ENCODE measurements around the gene RAI14. TPM values are rescaled to one million over a fixed set of nuclear protein-coding genes. Genes with fewer than 3 reads are reported as not detected.

RAI14 gene
- total RNA-seq, 1 donor from 2014 or later, result 92.7 TPM

- Mint-ChIP-seq H3K9me3 (no peaks in the 10 kb centered on the region), H3K36me3 (ENCODE audit: low read depth) (peaks cover 3% of the 10 kb centered on the region), H3K27me3 (ENCODE audit: low read depth) (peaks cover 26% of the 10 kb centered on the region), H3K4me3 (no peak overlapping the region), H3K27ac (ENCODE audit: unreplicated experiment) (no peak overlapping the region), H3K4me1 (no peaks in the 10 kb centered on the region)
- no peak for DNase-seq (ENCODE audit: low read depth, low spot score)
- TF ChIP-seq, protein P1, sequence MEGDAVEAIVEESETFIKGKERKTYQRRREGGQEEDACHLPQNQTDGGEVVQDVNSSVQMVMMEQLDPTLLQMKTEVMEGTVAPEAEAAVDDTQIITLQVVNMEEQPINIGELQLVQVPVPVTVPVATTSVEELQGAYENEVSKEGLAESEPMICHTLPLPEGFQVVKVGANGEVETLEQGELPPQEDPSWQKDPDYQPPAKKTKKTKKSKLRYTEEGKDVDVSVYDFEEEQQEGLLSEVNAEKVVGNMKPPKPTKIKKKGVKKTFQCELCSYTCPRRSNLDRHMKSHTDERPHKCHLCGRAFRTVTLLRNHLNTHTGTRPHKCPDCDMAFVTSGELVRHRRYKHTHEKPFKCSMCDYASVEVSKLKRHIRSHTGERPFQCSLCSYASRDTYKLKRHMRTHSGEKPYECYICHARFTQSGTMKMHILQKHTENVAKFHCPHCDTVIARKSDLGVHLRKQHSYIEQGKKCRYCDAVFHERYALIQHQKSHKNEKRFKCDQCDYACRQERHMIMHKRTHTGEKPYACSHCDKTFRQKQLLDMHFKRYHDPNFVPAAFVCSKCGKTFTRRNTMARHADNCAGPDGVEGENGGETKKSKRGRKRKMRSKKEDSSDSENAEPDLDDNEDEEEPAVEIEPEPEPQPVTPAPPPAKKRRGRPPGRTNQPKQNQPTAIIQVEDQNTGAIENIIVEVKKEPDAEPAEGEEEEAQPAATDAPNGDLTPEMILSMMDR (conservative IDR thresholded peaks at IDR 0.05), result no peak
These were observed 7.3 kb upstream of the RAI14 start for GRCh38 chr5:34648840-34649158.

GRCh38 chr5:34651791-34652190 lies 4.3 kb upstream of the RAI14 start:
- no peak overlapping the region for H3K27ac Mint-ChIP-seq (ENCODE audit: unreplicated experiment)
- TF ChIP-seq, protein P1 (conservative IDR thresholded peaks at IDR 0.05), result no peak
- no peak for DNase-seq (ENCODE audit: low read depth, low spot score)
- no peaks in the 10 kb centered on the region for H3K36me3 Mint-ChIP-seq (ENCODE audit: low read depth)
- H3K4me1 Mint-ChIP-seq, result peaks cover 12% of the 10 kb centered on the region
- no peaks in the 10 kb centered on the region for H3K9me3 Mint-ChIP-seq
- H3K27me3 Mint-ChIP-seq (ENCODE audit: low read depth), result peaks cover 38% of the 10 kb centered on the region
- H3K4me3 Mint-ChIP-seq, result no peak overlapping the region

- H3K4me3 Mint-ChIP-seq, result peak overlapping the region; percentile 50
- DNase-seq (ENCODE audit: low read depth, low spot score), result no peak
- no peaks in the 10 kb centered on the region for H3K9me3 Mint-ChIP-seq
- TF ChIP-seq, protein P1 (conservative IDR thresholded peaks at IDR 0.05), result no peak
- no peak overlapping the region for H3K27ac Mint-ChIP-seq (ENCODE audit: unreplicated experiment)
- no peaks in the 10 kb centered on the region for H3K36me3 Mint-ChIP-seq (ENCODE audit: low read depth)
- H3K27me3 Mint-ChIP-seq (ENCODE audit: low read depth), result peaks cover 38% of the 10 kb centered on the region
- H3K4me1 Mint-ChIP-seq, result peaks cover 14% of the 10 kb centered on the region
These were observed 3.7 kb upstream of the RAI14 start for GRCh38 chr5:34652466-34652865.

DNA sequence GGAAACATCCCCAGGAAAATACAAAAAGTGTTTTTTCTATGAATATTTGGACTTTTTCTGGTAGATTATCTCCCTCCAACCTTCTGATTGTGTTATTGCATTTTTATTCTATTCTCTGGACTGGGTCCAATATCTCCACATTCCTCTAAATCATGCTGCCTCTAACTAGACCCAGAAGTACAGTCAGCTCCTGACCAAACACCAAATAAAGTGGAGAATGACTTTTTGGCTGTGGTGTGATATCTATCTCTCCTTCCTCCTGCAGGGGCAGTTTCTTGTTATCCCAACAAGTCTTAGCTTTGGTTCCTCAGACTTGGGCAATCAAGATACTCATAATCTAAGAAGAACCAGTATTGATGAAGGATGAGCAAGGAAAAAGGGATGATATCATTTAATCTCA lies 3.2 kb upstream of the RAI14 start:
- DNase-seq (ENCODE audit: low read depth, low spot score), result no peak
- H3K27ac Mint-ChIP-seq (ENCODE audit: unreplicated experiment), result no peak overlapping the region
- peak overlapping the region; percentile 50 for H3K4me3 Mint-ChIP-seq
- H3K36me3 Mint-ChIP-seq (ENCODE audit: low read depth), result no peaks in the 10 kb centered on the region
- H3K4me1 Mint-ChIP-seq, result peaks cover 18% of the 10 kb centered on the region
- TF ChIP-seq, protein P1 (conservative IDR thresholded peaks at IDR 0.05), result no peak
- H3K9me3 Mint-ChIP-seq, result no peaks in the 10 kb centered on the region
- peaks cover 38% of the 10 kb centered on the region for H3K27me3 Mint-ChIP-seq (ENCODE audit: low read depth)

- H3K9me3 Mint-ChIP-seq, result no peaks in the 10 kb centered on the region
- H3K4me1 Mint-ChIP-seq, result peaks cover 23% of the 10 kb centered on the region
These were observed 2.4 kb upstream of the RAI14 start for GRCh38 chr5:34653708-34654107.

More at GRCh38 chr5:34653708-34654107, 2.4 kb upstream of the RAI14 start:
- H3K4me3 Mint-ChIP-seq, result peak overlapping the region; percentile 91
- H3K27me3 Mint-ChIP-seq (ENCODE audit: low read depth), result peaks cover 38% of the 10 kb centered on the region
- no peak overlapping the region for H3K27ac Mint-ChIP-seq (ENCODE audit: unreplicated experiment)
- TF ChIP-seq, protein P1 (conservative IDR thresholded peaks at IDR 0.05), result no peak
- no peaks in the 10 kb centered on the region for H3K36me3 Mint-ChIP-seq (ENCODE audit: low read depth)
- DNase-seq (ENCODE audit: low read depth, low spot score), result no peak

All from neural crest cell (in vitro differentiated cells).